Breast epithelium (tissue), 3 donors: Measurements from ENCODE around the gene NTN4.
"Not testable (repeated sequence)": the region's sequence is repeated elsewhere in the genome, so short reads cannot be mapped to it uniquely, and the experiment has no call there.

Experiments used
- POLR2A ChIP-seq: fragments of 450-650 bp; IDR thresholded peaks from one replicate; pipeline ENCODE4 v1.6.1; 2016; ENCODE audit warnings: antibody characterized with exemption, mild to moderate bottlenecking, moderate library complexity
- TF ChIP-seq, protein P1 (sequence below), 3 donors: fragments of 450-650 bp; IDR thresholded peaks; one replicate each; pipeline ENCODE4 v1.5.1; 2016 to 2017; ENCODE audit warnings: antibody characterized with exemption in 3 of 3, mild to moderate bottlenecking in 3 of 3, moderate library complexity in 3 of 3

- not testable (repeated sequence) for TF ChIP-seq POLR2A
- TF ChIP-seq, protein P1, sequence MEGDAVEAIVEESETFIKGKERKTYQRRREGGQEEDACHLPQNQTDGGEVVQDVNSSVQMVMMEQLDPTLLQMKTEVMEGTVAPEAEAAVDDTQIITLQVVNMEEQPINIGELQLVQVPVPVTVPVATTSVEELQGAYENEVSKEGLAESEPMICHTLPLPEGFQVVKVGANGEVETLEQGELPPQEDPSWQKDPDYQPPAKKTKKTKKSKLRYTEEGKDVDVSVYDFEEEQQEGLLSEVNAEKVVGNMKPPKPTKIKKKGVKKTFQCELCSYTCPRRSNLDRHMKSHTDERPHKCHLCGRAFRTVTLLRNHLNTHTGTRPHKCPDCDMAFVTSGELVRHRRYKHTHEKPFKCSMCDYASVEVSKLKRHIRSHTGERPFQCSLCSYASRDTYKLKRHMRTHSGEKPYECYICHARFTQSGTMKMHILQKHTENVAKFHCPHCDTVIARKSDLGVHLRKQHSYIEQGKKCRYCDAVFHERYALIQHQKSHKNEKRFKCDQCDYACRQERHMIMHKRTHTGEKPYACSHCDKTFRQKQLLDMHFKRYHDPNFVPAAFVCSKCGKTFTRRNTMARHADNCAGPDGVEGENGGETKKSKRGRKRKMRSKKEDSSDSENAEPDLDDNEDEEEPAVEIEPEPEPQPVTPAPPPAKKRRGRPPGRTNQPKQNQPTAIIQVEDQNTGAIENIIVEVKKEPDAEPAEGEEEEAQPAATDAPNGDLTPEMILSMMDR (IDR thresholded peaks at IDR 0.05): not testable (repeated sequence)
Measured at GRCh38 chr12:95677782-95678181, 112.8 kb downstream of the NTN4 start.
